PFSK-1 (cell line): ENCODE data around the gene IQSEC3.

Experiments used
- POLR2AphosphoS5 ChIP-seq: IDR thresholded peaks from 2 replicates; pipeline ENCODE4 v1.6.1; 2012; ENCODE audit warnings: low read depth, mild to moderate bottlenecking, control low read depth, low read length, moderate library complexity
- SIN3A ChIP-seq: IDR thresholded peaks from 2 replicates; pipeline ENCODE4 v1.6.1; 2012; ENCODE audit warnings: mild to moderate bottlenecking, low read length, moderate library complexity, borderline replicate concordance; ENCODE audit not compliant: insufficient read depth
- TAF1 ChIP-seq: IDR thresholded peaks from 2 replicates; pipeline ENCODE4 v1.6.1; 2012; ENCODE audit warnings: low read length, control low read depth, borderline replicate concordance; ENCODE audit not compliant: insufficient read depth
- TF ChIP-seq, protein P1 (sequence below), 2 experiments: IDR thresholded peaks; 2 replicates each; pipeline versions ENCODE4 v1.6.1 to v1.8.0; 2011 to 2012; ENCODE audit warnings: low read depth in 2 of 2, low read length in 2 of 2, control low read depth in 1 of 2, inconsistent platforms in 1 of 2, mild to moderate bottlenecking in 1 of 2, moderate library complexity in 1 of 2; ENCODE audit not compliant: insufficient read depth in 1 of 2

DNA sequence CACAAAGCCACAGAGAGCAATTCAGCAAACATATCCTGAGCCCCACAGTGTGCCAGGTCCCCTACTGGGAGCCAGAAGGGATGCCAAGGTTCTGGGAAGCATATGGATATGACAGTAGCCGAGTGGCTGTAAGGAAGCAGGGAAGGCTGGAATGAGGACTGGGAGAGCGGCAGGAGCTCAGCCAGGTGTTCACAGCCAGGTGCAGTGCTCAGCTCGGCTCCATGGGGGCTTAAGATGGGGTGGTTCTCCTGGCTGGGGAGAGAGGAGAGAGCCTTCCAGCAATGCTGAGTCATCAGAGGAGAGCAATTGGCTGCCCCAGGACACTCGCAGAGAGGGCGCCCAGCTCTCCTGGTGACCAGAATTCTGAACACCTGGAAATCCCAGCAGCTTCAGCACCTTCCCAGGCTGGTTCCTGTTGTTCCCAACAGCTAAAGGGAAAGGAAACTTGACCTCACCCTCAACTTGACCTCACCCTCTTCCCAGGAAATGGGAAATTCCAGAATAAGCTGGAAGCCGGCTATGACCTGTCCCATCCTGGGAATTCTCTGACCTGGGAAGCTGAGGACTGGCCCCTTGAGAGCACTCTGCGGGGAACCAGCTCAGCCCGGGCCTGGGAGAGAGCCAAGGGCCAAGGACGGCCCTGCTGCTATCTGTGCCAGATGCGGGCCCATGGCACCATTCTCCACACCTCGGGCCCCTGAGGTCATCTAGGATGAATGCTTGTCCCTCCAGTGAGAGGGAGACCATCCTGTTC, 112.7 kb downstream of the IQSEC3 start:
- TF ChIP-seq, protein P1, sequence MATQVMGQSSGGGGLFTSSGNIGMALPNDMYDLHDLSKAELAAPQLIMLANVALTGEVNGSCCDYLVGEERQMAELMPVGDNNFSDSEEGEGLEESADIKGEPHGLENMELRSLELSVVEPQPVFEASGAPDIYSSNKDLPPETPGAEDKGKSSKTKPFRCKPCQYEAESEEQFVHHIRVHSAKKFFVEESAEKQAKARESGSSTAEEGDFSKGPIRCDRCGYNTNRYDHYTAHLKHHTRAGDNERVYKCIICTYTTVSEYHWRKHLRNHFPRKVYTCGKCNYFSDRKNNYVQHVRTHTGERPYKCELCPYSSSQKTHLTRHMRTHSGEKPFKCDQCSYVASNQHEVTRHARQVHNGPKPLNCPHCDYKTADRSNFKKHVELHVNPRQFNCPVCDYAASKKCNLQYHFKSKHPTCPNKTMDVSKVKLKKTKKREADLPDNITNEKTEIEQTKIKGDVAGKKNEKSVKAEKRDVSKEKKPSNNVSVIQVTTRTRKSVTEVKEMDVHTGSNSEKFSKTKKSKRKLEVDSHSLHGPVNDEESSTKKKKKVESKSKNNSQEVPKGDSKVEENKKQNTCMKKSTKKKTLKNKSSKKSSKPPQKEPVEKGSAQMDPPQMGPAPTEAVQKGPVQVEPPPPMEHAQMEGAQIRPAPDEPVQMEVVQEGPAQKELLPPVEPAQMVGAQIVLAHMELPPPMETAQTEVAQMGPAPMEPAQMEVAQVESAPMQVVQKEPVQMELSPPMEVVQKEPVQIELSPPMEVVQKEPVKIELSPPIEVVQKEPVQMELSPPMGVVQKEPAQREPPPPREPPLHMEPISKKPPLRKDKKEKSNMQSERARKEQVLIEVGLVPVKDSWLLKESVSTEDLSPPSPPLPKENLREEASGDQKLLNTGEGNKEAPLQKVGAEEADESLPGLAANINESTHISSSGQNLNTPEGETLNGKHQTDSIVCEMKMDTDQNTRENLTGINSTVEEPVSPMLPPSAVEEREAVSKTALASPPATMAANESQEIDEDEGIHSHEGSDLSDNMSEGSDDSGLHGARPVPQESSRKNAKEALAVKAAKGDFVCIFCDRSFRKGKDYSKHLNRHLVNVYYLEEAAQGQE (IDR thresholded peaks at IDR 0.05; ENCODE audit: insufficient read depth in 1 of 2, low read depth in 2 of 2, low read length in 2 of 2) = no peak
- TF ChIP-seq POLR2AphosphoS5 (no peak), TAF1 (no peak), SIN3A (no peak)
